ENCODE measurements around the gene FOXP1.

The FOXP1 gene

GRCh38 chr3:71131375-71132314 lies 451.9 kb downstream of the FOXP1 start:
- no peak for ATAC-seq
- TF ChIP-seq ISL1 (CRISPR knock-in tag; IDR thresholded peaks at IDR 0.05) (no peak), POU6F1 (CRISPR knock-in tag; IDR thresholded peaks at IDR 0.05; ENCODE audit: borderline replicate concordance, low read depth) (no peak), TSHZ2 (CRISPR knock-in tag; IDR thresholded peaks at IDR 0.05) (no peak), RARB (CRISPR knock-in tag; IDR thresholded peaks at IDR 0.05) (no peak), CSRNP3 (CRISPR knock-in tag; IDR thresholded peaks at IDR 0.05) (no peak), TCF4 (CRISPR knock-in tag; IDR thresholded peaks at IDR 0.05; ENCODE audit: borderline replicate concordance) (no peak), CREB5 (CRISPR knock-in tag; IDR thresholded peaks at IDR 0.05; ENCODE audit: low read depth) (no peak), ZFP3 (CRISPR knock-in tag; IDR thresholded peaks at IDR 0.05) (no peak)

GRCh38 chr3:71130471-71131374 lies 452.8 kb downstream of the FOXP1 start:
- no peak for TF ChIP-seq ISL1 (CRISPR knock-in tag; IDR thresholded peaks at IDR 0.05)
- TF ChIP-seq TOX (CRISPR knock-in tag; IDR thresholded peaks at IDR 0.05; ENCODE audit: borderline replicate concordance): no peak
- TF ChIP-seq OSR1 (CRISPR knock-in tag; IDR thresholded peaks at IDR 0.05): no peak
- no peak for TF ChIP-seq ZFP3 (CRISPR knock-in tag; IDR thresholded peaks at IDR 0.05)
- no peak for TF ChIP-seq ZNF8 (CRISPR knock-in tag; IDR thresholded peaks at IDR 0.05)
- no peak for TF ChIP-seq ZFP30 (CRISPR knock-in tag; IDR thresholded peaks at IDR 0.05)
- no peak for TF ChIP-seq ZNF70 (CRISPR knock-in tag; IDR thresholded peaks at IDR 0.05)
- no peak for TF ChIP-seq PATZ1 (CRISPR knock-in tag; IDR thresholded peaks at IDR 0.05; ENCODE audit: borderline replicate concordance)
- TF ChIP-seq TSHZ2 (CRISPR knock-in tag; IDR thresholded peaks at IDR 0.05): no peak
- TF ChIP-seq ZC3H10 (CRISPR knock-in tag; IDR thresholded peaks at IDR 0.05): no peak
- no peak for TF ChIP-seq CSRNP3 (CRISPR knock-in tag; IDR thresholded peaks at IDR 0.05)
- TF ChIP-seq ZNF565 (CRISPR knock-in tag; conservative IDR thresholded peaks at IDR 0.05; ENCODE audit: low read depth): no peak
- no peak for TF ChIP-seq PPARA (CRISPR knock-in tag; IDR thresholded peaks at IDR 0.05; ENCODE audit: borderline replicate concordance)
- peak; percentile 77 for ATAC-seq

Measured in SK-N-SH treated with all-trans-retinoic acid at 6 μM for 48 hours (cell line).